ENCODE measurements around the gene CDK5. TPM values are rescaled to one million over a fixed set of nuclear protein-coding genes. Genes with fewer than 3 reads are reported as not detected.

CDK5 gene
- total and polyA plus RNA-seq, 9 of the 15 experiments (the other 6 are each of a cell fraction or from before 2014, with no cell fraction given): 3.2 to 38.0 (median 27.5) TPM

DNA sequence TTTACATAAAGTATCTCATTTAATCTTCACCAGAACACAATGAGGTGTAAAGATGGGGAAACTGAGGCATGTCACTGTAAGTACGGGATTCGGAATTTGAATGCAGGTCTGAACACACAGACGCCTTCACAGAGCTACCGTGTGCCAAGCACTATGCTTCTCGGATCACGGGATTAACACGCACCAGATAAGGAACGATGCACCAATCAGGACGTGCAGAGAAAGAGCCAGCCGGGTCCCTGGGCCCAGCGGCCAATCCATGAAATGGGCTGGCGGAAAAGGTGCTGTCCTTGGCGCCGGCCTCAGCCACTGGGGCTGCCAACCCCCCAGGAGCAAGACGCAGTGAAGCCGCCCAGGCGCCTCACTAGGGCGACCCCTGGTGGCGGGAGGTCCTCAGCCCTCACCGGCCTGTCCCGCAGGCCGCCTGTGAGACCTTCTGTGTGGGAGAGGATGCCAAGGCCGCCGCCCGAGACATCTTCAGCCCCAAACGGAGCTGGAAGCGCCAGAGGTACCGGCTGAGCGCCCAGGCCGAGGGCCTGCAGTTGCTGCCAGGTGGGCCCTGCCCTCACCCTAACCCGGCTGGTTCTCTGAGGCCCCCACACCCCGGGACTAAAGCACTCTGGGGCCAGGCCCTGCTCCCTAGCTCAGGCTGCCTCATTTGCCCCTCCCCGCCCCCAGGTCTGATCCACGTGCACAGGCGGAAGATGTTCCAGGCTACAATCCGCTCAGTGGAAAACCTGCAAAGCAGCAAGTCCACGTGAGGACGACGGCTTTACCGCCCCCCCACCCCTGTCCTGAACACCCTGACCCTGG, 49.0 kb downstream of the CDK5 start (continued):
- TF ChIP-seq, protein P1, sequence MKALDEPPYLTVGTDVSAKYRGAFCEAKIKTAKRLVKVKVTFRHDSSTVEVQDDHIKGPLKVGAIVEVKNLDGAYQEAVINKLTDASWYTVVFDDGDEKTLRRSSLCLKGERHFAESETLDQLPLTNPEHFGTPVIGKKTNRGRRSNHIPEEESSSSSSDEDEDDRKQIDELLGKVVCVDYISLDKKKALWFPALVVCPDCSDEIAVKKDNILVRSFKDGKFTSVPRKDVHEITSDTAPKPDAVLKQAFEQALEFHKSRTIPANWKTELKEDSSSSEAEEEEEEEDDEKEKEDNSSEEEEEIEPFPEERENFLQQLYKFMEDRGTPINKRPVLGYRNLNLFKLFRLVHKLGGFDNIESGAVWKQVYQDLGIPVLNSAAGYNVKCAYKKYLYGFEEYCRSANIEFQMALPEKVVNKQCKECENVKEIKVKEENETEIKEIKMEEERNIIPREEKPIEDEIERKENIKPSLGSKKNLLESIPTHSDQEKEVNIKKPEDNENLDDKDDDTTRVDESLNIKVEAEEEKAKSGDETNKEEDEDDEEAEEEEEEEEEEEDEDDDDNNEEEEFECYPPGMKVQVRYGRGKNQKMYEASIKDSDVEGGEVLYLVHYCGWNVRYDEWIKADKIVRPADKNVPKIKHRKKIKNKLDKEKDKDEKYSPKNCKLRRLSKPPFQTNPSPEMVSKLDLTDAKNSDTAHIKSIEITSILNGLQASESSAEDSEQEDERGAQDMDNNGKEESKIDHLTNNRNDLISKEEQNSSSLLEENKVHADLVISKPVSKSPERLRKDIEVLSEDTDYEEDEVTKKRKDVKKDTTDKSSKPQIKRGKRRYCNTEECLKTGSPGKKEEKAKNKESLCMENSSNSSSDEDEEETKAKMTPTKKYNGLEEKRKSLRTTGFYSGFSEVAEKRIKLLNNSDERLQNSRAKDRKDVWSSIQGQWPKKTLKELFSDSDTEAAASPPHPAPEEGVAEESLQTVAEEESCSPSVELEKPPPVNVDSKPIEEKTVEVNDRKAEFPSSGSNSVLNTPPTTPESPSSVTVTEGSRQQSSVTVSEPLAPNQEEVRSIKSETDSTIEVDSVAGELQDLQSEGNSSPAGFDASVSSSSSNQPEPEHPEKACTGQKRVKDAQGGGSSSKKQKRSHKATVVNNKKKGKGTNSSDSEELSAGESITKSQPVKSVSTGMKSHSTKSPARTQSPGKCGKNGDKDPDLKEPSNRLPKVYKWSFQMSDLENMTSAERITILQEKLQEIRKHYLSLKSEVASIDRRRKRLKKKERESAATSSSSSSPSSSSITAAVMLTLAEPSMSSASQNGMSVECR (CRISPR knock-in tag; IDR thresholded peaks at IDR 0.05): 0 out of 2 replicates have a peak, but pooled peaks have one; percentile 56
- TF ChIP-seq MEF2D (tag; conservative IDR thresholded peaks at IDR 0.05; ENCODE audit: low read depth) (peak; percentile 76), SRF (CRISPR knock-in tag; IDR thresholded peaks at IDR 0.05) (peak; percentile 48 to 85; a peak in 1 of 4 replicates), SMARCB1 (IDR thresholded peaks at IDR 0.05; ENCODE audit: insufficient read length, low read depth) (peak; percentile 95), STAT5A (IDR thresholded peaks at IDR 0.05; ENCODE audit: borderline replicate concordance, low read length) (peak; percentile 45; the same call in 1 of the 2 replicates), PHB (CRISPR knock-in tag; IDR thresholded peaks at IDR 0.05) (no peak), NR1H2 (CRISPR knock-in tag; IDR thresholded peaks at IDR 0.05) (no peak), YY1 (IDR thresholded peaks at IDR 0.05; ENCODE audit: borderline replicate concordance in 1 of 3, control insufficient read depth in 1 of 3, extremely low read depth in 1 of 3, insufficient read depth in 3 of 3, insufficient read length in 1 of 3, insufficient replicate concordance in 2 of 3, low read depth in 1 of 3, low read length in 2 of 3) (peak in 2 of 3 experiments; percentile 83 to 86), NCOA1 (IDR thresholded peaks at IDR 0.05; ENCODE audit: low read depth) (no peak), RBM14 (IDR thresholded peaks at IDR 0.05; ENCODE audit: borderline replicate concordance, insufficient read depth, low read depth, low read length) (0 out of 2 replicates have a peak, but pooled peaks have one; percentile 86), DPF2 (IDR thresholded peaks at IDR 0.05) (peak; percentile 91)
- TF ChIP-seq, protein P2, sequence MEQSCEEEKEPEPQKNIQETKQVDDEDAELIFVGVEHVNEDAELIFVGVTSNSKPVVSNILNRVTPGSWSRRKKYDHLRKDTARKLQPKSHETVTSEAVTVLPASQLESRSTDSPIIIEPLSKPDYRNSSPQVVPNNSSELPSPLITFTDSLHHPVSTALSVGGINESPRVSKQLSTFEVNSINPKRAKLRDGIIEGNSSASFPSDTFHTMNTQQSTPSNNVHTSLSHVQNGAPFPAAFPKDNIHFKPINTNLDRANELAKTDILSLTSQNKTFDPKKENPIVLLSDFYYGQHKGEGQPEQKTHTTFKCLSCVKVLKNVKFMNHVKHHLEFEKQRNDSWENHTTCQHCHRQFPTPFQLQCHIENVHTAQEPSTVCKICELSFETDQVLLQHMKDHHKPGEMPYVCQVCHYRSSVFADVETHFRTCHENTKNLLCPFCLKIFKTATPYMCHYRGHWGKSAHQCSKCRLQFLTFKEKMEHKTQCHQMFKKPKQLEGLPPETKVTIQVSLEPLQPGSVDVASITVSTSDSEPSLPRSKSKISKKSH (CRISPR knock-in tag; IDR thresholded peaks at IDR 0.05): no peak
- TF ChIP-seq, protein P3, sequence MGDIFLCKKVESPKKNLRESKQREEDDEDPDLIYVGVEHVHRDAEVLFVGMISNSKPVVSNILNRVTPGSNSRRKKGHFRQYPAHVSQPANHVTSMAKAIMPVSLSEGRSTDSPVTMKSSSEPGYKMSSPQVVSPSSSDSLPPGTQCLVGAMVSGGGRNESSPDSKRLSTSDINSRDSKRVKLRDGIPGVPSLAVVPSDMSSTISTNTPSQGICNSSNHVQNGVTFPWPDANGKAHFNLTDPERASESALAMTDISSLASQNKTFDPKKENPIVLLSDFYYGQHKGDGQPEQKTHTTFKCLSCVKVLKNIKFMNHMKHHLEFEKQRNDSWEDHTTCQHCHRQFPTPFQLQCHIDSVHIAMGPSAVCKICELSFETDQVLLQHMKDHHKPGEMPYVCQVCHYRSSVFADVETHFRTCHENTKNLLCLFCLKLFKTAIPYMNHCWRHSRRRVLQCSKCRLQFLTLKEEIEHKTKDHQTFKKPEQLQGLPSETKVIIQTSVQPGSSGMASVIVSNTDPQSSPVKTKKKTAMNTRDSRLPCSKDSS (IDR thresholded peaks at IDR 0.05; ENCODE audit: low read depth, partially characterized antibody): no peak
- TF ChIP-seq, protein P4, sequence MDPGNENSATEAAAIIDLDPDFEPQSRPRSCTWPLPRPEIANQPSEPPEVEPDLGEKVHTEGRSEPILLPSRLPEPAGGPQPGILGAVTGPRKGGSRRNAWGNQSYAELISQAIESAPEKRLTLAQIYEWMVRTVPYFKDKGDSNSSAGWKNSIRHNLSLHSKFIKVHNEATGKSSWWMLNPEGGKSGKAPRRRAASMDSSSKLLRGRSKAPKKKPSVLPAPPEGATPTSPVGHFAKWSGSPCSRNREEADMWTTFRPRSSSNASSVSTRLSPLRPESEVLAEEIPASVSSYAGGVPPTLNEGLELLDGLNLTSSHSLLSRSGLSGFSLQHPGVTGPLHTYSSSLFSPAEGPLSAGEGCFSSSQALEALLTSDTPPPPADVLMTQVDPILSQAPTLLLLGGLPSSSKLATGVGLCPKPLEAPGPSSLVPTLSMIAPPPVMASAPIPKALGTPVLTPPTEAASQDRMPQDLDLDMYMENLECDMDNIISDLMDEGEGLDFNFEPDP (CRISPR knock-in tag; IDR thresholded peaks at IDR 0.05): 0 out of 2 replicates have a peak, but pooled peaks have one; percentile 42
- TF ChIP-seq, protein P5, sequence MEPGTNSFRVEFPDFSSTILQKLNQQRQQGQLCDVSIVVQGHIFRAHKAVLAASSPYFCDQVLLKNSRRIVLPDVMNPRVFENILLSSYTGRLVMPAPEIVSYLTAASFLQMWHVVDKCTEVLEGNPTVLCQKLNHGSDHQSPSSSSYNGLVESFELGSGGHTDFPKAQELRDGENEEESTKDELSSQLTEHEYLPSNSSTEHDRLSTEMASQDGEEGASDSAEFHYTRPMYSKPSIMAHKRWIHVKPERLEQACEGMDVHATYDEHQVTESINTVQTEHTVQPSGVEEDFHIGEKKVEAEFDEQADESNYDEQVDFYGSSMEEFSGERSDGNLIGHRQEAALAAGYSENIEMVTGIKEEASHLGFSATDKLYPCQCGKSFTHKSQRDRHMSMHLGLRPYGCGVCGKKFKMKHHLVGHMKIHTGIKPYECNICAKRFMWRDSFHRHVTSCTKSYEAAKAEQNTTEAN (CRISPR knock-in tag; IDR thresholded peaks at IDR 0.05): no peak

All from K562 (cell line).